Endothelial cell of umbilical vein (primary cell): Measurements from ENCODE around the gene LRRC8D.

Source experiments
- EZH2 ChIP-seq: IDR thresholded peaks from 2 replicates; pipeline ENCODE4 v1.6.1; 2012; ENCODE audit warnings: borderline replicate concordance, low read depth, mild to moderate bottlenecking, moderate library complexity, low read length, inconsistent platforms; ENCODE audit not compliant: severe bottlenecking
- JUN ChIP-seq: IDR thresholded peaks from 2 replicates; pipeline ENCODE4 v1.6.1; 2011; ENCODE audit warnings: borderline replicate concordance, low read depth; ENCODE audit not compliant: insufficient read length, insufficient read depth
- POLR2A ChIP-seq: IDR thresholded peaks from 2 replicates; pipeline ENCODE4 v1.6.1; 2012; ENCODE audit warnings: low read depth, mild to moderate bottlenecking, control low read depth, low read length
- POLR2AphosphoS5 ChIP-seq: IDR thresholded peaks from 2 replicates; pipeline ENCODE4 v1.6.1; 2012; ENCODE audit warnings: low read depth, mild to moderate bottlenecking, control low read depth, low read length, moderate library complexity; ENCODE audit not compliant: insufficient read depth
- TF ChIP-seq, protein P1 (sequence below), 2 donors: IDR thresholded peaks; 1 replicate in 1 of 2; 2 replicates in 1 of 2; pipeline ENCODE4 v1.5.1; 2011; ENCODE audit warnings: low read length in 2 of 2, mild to moderate bottlenecking in 2 of 2, moderate library complexity in 2 of 2, control low read depth in 1 of 2, inconsistent platforms in 1 of 2, low read depth in 1 of 2; ENCODE audit not compliant: insufficient read depth in 1 of 2; ENCODE audit errors: extremely low read depth in 1 of 2
- TF ChIP-seq, protein P2 (sequence below): IDR thresholded peaks from 2 replicates; pipeline ENCODE4 v1.6.1; 2011; ENCODE audit not compliant: insufficient read depth, insufficient read length

DNA sequence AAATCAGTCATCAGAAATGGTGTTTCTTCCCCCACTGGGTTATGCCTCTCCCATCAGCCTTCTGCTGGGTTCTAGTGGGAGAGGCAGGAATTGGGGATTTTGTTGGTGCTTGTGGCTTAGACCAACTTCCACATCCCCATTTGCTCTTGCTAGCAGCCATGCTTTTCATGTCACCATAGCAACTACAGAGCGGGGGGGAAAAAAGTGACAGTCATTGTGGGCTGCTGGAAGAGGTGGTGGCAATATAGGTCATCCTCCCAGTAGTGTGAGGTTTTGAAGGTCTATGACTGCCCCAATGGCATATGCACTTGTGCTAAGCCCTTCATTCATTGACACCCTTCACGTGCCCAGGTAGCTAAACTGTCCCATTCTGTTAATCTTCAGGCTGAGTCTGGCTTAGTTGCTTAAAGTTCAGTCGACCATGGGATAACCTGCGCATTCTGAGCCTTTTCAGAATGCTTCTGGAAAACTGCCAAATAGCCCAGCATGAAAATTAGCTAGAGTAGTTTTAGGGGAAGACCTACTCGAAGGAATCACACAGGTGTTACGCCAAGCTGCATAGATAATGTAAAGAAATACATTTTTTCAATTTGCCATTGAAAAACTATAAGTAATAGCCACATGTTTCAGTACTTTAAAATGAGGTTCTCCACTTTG lies 120.4 kb downstream of the LRRC8D start:
- TF ChIP-seq, protein P1, sequence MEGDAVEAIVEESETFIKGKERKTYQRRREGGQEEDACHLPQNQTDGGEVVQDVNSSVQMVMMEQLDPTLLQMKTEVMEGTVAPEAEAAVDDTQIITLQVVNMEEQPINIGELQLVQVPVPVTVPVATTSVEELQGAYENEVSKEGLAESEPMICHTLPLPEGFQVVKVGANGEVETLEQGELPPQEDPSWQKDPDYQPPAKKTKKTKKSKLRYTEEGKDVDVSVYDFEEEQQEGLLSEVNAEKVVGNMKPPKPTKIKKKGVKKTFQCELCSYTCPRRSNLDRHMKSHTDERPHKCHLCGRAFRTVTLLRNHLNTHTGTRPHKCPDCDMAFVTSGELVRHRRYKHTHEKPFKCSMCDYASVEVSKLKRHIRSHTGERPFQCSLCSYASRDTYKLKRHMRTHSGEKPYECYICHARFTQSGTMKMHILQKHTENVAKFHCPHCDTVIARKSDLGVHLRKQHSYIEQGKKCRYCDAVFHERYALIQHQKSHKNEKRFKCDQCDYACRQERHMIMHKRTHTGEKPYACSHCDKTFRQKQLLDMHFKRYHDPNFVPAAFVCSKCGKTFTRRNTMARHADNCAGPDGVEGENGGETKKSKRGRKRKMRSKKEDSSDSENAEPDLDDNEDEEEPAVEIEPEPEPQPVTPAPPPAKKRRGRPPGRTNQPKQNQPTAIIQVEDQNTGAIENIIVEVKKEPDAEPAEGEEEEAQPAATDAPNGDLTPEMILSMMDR (IDR thresholded peaks at IDR 0.05; ENCODE audit: extremely low read depth in 1 of 2, insufficient read depth in 1 of 2, low read depth in 1 of 2, low read length in 2 of 2): no peak
- TF ChIP-seq, protein P2, sequence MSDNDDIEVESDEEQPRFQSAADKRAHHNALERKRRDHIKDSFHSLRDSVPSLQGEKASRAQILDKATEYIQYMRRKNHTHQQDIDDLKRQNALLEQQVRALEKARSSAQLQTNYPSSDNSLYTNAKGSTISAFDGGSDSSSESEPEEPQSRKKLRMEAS: no peak
- TF ChIP-seq POLR2AphosphoS5: no peak
- TF ChIP-seq EZH2: no peak
- TF ChIP-seq POLR2A: no peak
- no peak for TF ChIP-seq JUN
